Activated naive CD4-positive, alpha-beta T cell treated with anti-CD3 and anti-CD28 coated beads for 36 hours (primary cell): ENCODE data around the gene SH3BP5. TPM values are rescaled to one million over a fixed set of nuclear protein-coding genes. Genes with fewer than 3 reads are reported as not detected.

Experiments
- CTCF ChIA-PET: fragments of 350-600 bp; sonication (Branson Sonifier 250); formaldehyde crosslinking; loops from one replicate; lab custom pipeline; 2021; ENCODE audit warnings: antibody characterized with exemption; lab: Charles Lee
- DNase-seq: peaks from one replicate; pipeline ENCODE4 v3.0.0-alpha.2; 2020
- H3K27ac Mint-ChIP-seq: one replicate; pipeline ENCODE4 v1.8.0; 2021; ENCODE audit warnings: mild to moderate bottlenecking, mixed read lengths
- H3K27me3 Mint-ChIP-seq: one replicate; pipeline ENCODE4 v1.8.0; 2021; ENCODE audit warnings: low read depth, mixed read lengths
- H3K36me3 Mint-ChIP-seq: one replicate; pipeline ENCODE4 v1.8.0; 2021; ENCODE audit warnings: low read depth, mixed read lengths
- H3K4me1 Mint-ChIP-seq: one replicate; pipeline ENCODE4 v1.8.0; 2021; ENCODE audit warnings: low read depth, mixed read lengths
- H3K4me3 Mint-ChIP-seq: one replicate; pipeline ENCODE4 v1.8.0; 2021; ENCODE audit warnings: mild to moderate bottlenecking, moderate library complexity, mixed read lengths
- H3K9me3 Mint-ChIP-seq: one replicate; pipeline ENCODE4 v1.8.0; 2021; ENCODE audit warnings: mixed read lengths
- intact Hi-C: fragments of 100-400 bp; cut with micrococcal nuclease; formaldehyde crosslinking; loops from one replicate; pipeline ENCODE4 v1.15.1; 2023
- total RNA-seq, 2 experiments: library from RNA; stranded (reverse); gene quantifications; one replicate each; pipeline ENCODE4 v1.2.3, GENCODE V29; 2021

SH3BP5 gene
- total RNA-seq, 2 experiments from 2014 or later = 7.9 to 9.0 TPM

- CTCF ChIA-PET = interaction anchor here (1.3 to 1.7 kb wide), 3 partner anchors 14 to 79 kb away, joined by 3 to 10 read pairs (median 9); partner anchors contain the start of gene SH3BP5
- H3K9me3 Mint-ChIP-seq = peaks cover 15% of the 10 kb centered on the region
- H3K27ac Mint-ChIP-seq = no peak overlapping the region
- DNase-seq = no peak
- H3K4me3 Mint-ChIP-seq = no peak overlapping the region
- intact Hi-C loops = no loop called here
- peaks cover 4% of the 10 kb centered on the region for H3K36me3 Mint-ChIP-seq
- peaks cover 41% of the 10 kb centered on the region for H3K4me1 Mint-ChIP-seq
- H3K27me3 Mint-ChIP-seq = no peaks in the 10 kb centered on the region
Measured at GRCh38 chr3:15346516-15346915, 14.1 kb upstream of the SH3BP5 start.

DNA sequence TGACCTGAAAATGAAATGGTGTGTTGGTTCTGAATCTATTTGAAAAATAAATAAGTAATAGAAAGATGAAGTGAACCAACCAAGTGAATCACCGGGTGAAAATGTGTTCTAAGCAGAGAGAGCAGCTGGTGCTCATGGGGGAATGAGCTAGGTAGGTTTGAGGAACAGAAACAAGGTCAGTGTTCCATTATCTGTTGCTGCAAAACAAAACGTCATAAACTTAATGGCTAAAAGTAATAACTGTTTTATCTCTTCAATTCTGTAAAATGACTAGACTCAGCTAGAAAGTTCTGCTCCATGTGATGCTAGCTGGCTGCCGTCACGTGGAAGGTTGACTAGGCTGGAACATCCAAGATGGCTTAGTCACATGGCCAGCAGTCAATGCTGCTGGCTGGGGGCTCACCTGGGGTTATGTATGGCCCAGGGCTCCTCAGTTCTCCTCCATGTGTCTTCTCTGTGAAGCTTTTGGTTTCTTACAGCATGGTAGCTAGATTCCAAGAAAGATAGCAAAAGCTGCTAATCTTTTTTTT, 13.3 kb upstream of the SH3BP5 start:
- Mint-ChIP-seq H3K36me3 (peaks cover 4% of the 10 kb centered on the region), H3K9me3 (peaks cover 12% of the 10 kb centered on the region), H3K27ac (no peak overlapping the region), H3K27me3 (no peaks in the 10 kb centered on the region), H3K4me3 (no peak overlapping the region), H3K4me1 (peaks cover 46% of the 10 kb centered on the region)
- no peak for DNase-seq
- intact Hi-C loops = no loop called here
- CTCF ChIA-PET = interaction anchor here (1.0 to 1.7 kb wide), 3 partner anchors 13 to 78 kb away, joined by 3 to 9 read pairs (median 3); partner anchors contain the start of gene SH3BP5

DNA sequence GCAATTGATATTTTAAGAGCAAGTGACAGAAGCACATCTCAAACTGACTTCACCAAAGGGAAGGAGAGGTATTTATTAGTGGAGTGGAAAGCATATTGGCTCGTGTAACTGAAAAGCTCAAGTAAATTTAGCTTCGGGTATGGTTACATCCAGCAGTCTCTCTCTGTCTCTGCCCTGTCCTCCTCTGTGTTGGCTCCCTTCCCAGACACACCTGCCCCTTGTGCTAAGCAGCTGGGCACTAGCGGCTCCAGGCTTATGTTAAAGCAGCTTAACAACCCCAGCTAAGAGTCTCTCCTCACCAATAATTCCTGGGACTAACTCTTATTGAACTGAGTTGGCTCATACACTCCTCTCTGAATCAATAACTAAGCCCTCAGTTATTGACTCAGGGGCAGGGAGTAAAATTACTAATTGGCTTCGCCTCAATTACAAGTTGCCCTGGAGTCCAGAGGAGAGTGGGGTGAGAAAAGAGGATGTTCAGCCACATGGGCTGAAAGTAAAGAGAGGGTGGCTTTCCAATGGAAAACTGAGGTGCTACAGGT, 12.8 kb upstream of the SH3BP5 start:
- H3K27me3 Mint-ChIP-seq = no peaks in the 10 kb centered on the region
- no peak for DNase-seq
- CTCF ChIA-PET = interaction anchor here (1.0 to 1.7 kb wide), 3 partner anchors 13 to 77 kb away, joined by 3 to 9 read pairs (median 3); partner anchors contain the start of gene SH3BP5
- no peak overlapping the region for H3K27ac Mint-ChIP-seq
- H3K36me3 Mint-ChIP-seq = no peaks in the 10 kb centered on the region
- peaks cover 6% of the 10 kb centered on the region for H3K9me3 Mint-ChIP-seq
- intact Hi-C loops = no loop called here
- H3K4me1 Mint-ChIP-seq = peaks cover 43% of the 10 kb centered on the region
- H3K4me3 Mint-ChIP-seq = no peak overlapping the region

- DNase-seq = no peak
- Mint-ChIP-seq H3K27ac (no peak overlapping the region), H3K4me3 (no peak overlapping the region), H3K27me3 (no peaks in the 10 kb centered on the region), H3K9me3 (peaks cover 4% of the 10 kb centered on the region), H3K4me1 (peaks cover 38% of the 10 kb centered on the region), H3K36me3 (no peaks in the 10 kb centered on the region)
- intact Hi-C loops = no loop called here
- CTCF ChIA-PET = interaction anchor here (1.2 to 1.9 kb wide), 2 partner anchors 10 to 75 kb away, joined by 5 to 8 read pairs; partner anchors contain the start of gene SH3BP5
Measured at GRCh38 chr3:15342945-15343344, 10.6 kb upstream of the SH3BP5 start.

DNA sequence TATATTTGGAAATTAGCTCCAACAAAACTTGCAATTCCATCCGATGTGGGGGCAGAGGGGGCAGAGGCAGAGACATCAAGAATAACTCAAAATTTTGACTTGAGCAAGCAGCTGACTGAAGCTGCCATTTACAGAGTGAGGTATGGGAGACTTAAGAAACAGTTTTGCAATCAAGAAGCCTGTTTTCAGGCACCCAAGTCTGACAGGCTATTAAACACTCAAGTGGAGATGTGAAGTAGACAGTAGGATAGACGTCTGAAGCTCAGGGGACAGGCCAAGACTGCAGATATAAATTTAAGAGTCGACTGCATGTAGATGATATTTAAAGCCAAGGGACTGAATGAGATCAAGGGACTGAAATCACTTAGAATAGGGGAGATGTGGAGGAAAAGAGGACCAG, 9.9 kb upstream of the SH3BP5 start:
- intact Hi-C loops = no loop called here
- CTCF ChIA-PET = interaction anchor here (1.2 to 1.9 kb wide), 2 partner anchors 9 to 74 kb away, joined by 5 to 8 read pairs; partner anchors contain the start of gene SH3BP5

GRCh38 chr3:15341030-15341726, 8.8 kb upstream of the SH3BP5 start:
- Mint-ChIP-seq H3K9me3 (peaks cover 4% of the 10 kb centered on the region), H3K36me3 (no peaks in the 10 kb centered on the region), H3K4me1 (peaks cover 20% of the 10 kb centered on the region), H3K4me3 (no peak overlapping the region), H3K27ac (no peak overlapping the region), H3K27me3 (no peaks in the 10 kb centered on the region)
- DNase-seq = no peak
- intact Hi-C loops = no loop called here
- CTCF ChIA-PET = interaction anchor here (0.9 kb wide), 1 partner anchor 28 kb away, joined by 3 read pairs; no protein-coding TSS in a partner anchor

More for the DNA sequence above, 9.9 kb upstream of the SH3BP5 start:
- Mint-ChIP-seq H3K36me3 (no peaks in the 10 kb centered on the region), H3K4me3 (no peak overlapping the region), H3K27ac (no peak overlapping the region), H3K9me3 (peaks cover 4% of the 10 kb centered on the region), H3K27me3 (no peaks in the 10 kb centered on the region), H3K4me1 (peaks cover 31% of the 10 kb centered on the region)
- no peak for DNase-seq

GRCh38 chr3:15339786-15340215, 7.4 kb upstream of the SH3BP5 start:
- H3K36me3 Mint-ChIP-seq = no peaks in the 10 kb centered on the region
- peaks cover 14% of the 10 kb centered on the region for H3K4me1 Mint-ChIP-seq
- no peak overlapping the region for H3K4me3 Mint-ChIP-seq
- H3K27ac Mint-ChIP-seq = no peak overlapping the region
- no peak for DNase-seq
- H3K27me3 Mint-ChIP-seq = no peaks in the 10 kb centered on the region
- H3K9me3 Mint-ChIP-seq = peaks cover 4% of the 10 kb centered on the region
- CTCF ChIA-PET = interaction anchor here (0.6 kb wide), 1 partner anchor 19 kb away, joined by 3 read pairs; no protein-coding TSS in a partner anchor
- intact Hi-C loops = no loop called here

DNA sequence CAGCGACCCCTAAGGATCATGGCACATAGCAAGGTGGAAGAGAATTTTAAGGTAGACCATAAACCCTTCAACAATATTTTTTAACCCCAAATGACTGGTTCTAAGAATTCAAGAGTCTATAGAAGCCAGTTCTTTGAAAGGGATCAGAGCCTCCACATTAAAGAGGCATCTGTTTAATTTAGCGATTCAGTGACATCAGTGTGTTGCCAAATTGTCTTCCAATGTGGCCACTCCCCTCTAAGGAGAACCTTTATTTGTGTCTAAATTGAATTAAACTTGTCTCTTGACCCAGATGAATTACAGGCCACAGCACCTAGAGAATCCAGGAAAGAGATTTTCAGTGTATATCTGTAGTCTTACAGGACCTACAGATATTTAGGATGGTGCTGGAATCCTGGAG, 6.6 kb upstream of the SH3BP5 start:
- peaks cover 4% of the 10 kb centered on the region for H3K9me3 Mint-ChIP-seq
- H3K36me3 Mint-ChIP-seq = no peaks in the 10 kb centered on the region
- no peaks in the 10 kb centered on the region for H3K27me3 Mint-ChIP-seq
- no peak overlapping the region for H3K27ac Mint-ChIP-seq
- CTCF ChIA-PET = no interaction called here
- intact Hi-C loops = no loop called here
- no peak for DNase-seq
- H3K4me1 Mint-ChIP-seq = peaks cover 14% of the 10 kb centered on the region
- H3K4me3 Mint-ChIP-seq = no peak overlapping the region

DNA sequence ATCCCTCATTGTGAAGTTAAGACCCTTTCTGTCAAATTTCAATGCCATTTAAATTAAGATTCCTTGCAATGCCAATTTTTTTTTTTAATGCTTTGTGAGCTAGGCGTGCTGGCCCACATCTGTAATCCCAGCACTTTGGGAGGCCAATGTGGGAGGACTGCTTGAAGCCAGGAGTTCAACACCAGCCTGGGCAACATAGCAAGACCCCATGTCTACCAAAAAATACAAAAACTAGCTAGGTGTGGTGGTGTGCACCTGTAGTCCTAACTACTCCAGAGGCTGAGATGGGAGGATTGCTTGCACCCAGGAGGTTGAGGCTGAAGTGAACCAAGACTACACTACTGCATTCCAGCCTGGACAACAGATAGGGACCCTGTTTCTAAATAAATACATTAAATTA, 5.6 kb upstream of the SH3BP5 start:
- Mint-ChIP-seq H3K27ac (no peak overlapping the region), H3K9me3 (no peaks in the 10 kb centered on the region), H3K27me3 (no peaks in the 10 kb centered on the region), H3K4me1 (peaks cover 23% of the 10 kb centered on the region), H3K36me3 (no peaks in the 10 kb centered on the region), H3K4me3 (no peak overlapping the region)
- intact Hi-C loops = no loop called here
- CTCF ChIA-PET = interaction anchor here (0.6 kb wide), 1 partner anchor 117 kb away, joined by 4 read pairs; no protein-coding TSS in a partner anchor
- DNase-seq = no peak

- H3K36me3 Mint-ChIP-seq = no peaks in the 10 kb centered on the region
- H3K27ac Mint-ChIP-seq = no peak overlapping the region
- H3K4me3 Mint-ChIP-seq = no peak overlapping the region
- peaks cover 2% of the 10 kb centered on the region for H3K27me3 Mint-ChIP-seq
- intact Hi-C loops = no loop called here
- H3K9me3 Mint-ChIP-seq = no peaks in the 10 kb centered on the region
- H3K4me1 Mint-ChIP-seq = peaks cover 28% of the 10 kb centered on the region
- DNase-seq = no peak
- CTCF ChIA-PET = interaction anchor here (1.8 kb wide), 1 partner anchor 68 kb away, joined by 9 read pairs; no protein-coding TSS in a partner anchor
Measured at GRCh38 chr3:15336057-15336456, 3.7 kb upstream of the SH3BP5 start.

DNA sequence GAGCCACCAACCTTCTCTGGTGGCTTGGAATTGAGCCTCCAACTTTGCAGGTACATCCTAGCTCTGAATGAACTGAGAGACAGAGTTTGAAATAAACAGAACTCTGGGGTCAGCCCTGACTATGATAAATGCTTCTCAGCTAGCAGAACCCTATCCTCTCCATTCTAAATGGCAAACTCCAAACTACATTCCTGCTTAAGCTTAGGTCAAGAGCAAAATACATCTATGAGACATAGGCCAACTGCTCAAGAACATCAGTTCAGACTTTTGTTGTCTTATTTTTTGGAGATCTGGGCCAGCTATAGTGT, 1.5 kb upstream of the SH3BP5 start:
- Mint-ChIP-seq H3K36me3 (no peaks in the 10 kb centered on the region), H3K9me3 (no peaks in the 10 kb centered on the region), H3K27ac (no peak overlapping the region), H3K27me3 (peaks cover 2% of the 10 kb centered on the region), H3K4me1 (peaks cover 45% of the 10 kb centered on the region), H3K4me3 (no peak overlapping the region)
- CTCF ChIA-PET = interaction anchor here (0.5 to 9.4 kb wide), 14 partner anchors 9 to 231 kb away, joined by 3 to 132 read pairs (median 6); no protein-coding TSS in a partner anchor
- intact Hi-C loops = no loop called here
- no peak for DNase-seq
